HL-60 (cell line): ENCODE data around the gene MEF2A.
A peak's percentile ranks its signal among the peaks of the same experiment; 100 is the strongest.
"Not testable (repeated sequence)": the region's sequence is repeated elsewhere in the genome, so short reads cannot be mapped to it uniquely, and the experiment has no call there.

Source experiments
- DNase-seq, 2 experiments: peaks; one replicate each; pipeline ENCODE4 v3.0.0-alpha.2; 2010 to 2020; ENCODE audit warnings: low read depth in 1 of 2, low spot score in 1 of 2
- H3K27ac ChIP-seq: fragments of 250-450 bp; sonication (Bioruptor Pico); replicated peaks from 2 replicates; pipeline ENCODE4 v1.5.1; 2020; ENCODE audit warnings: mild to moderate bottlenecking, moderate library complexity
- H3K27me3 ChIP-seq: fragments of 250-450 bp; sonication (Bioruptor Pico); 2 replicates; pipeline ENCODE4 v1.5.1; 2021; ENCODE audit warnings: mild to moderate bottlenecking, moderate library complexity; ENCODE audit not compliant: insufficient read depth, poor library complexity, severe bottlenecking
- H3K4me3 ChIP-seq: replicated peaks from 2 replicates; pipeline ENCODE4 v1.5.1; 2011; ENCODE audit warnings: mild to moderate bottlenecking, control low read depth, low read length; ENCODE audit not compliant: insufficient read depth
- CTCF ChIP-seq: IDR thresholded peaks from one replicate; pipeline ENCODE4 v1.5.1; 2011; ENCODE audit warnings: low read length, control low read depth, inconsistent platforms; ENCODE audit not compliant: insufficient read depth
- GABPA ChIP-seq: IDR thresholded peaks from 2 replicates; pipeline ENCODE4 v1.6.1; 2012; ENCODE audit warnings: low read depth
- POLR2AphosphoS5 ChIP-seq: IDR thresholded peaks from 2 replicates; pipeline ENCODE4 v1.6.1; 2012; ENCODE audit warnings: low read depth
- REST ChIP-seq: IDR thresholded peaks from 2 replicates; pipeline ENCODE4 v1.6.1; 2012; ENCODE audit warnings: low read depth; ENCODE audit not compliant: insufficient replicate concordance
- SPI1 ChIP-seq: IDR thresholded peaks from 2 replicates; pipeline ENCODE4 v1.6.1; 2012; ENCODE audit warnings: low read depth, mild to moderate bottlenecking, borderline replicate concordance
- long read RNA-seq: library from polyadenylated mRNA; unstranded; transcript quantifications from one replicate; pipeline ENCODE4 v2.0.0, GENCODE V29; 2020

Gene MEF2A
- long read RNA-seq, full-length matches to known transcripts = 29 of 66 reads
- long read RNA-seq, partial matches to known transcripts = 17 of 66 reads
- long read RNA-seq, other reads (novel, unspliced or antisense) = 20 of 66 reads

- Histone ChIP-seq H3K27ac (peak within 1 kb of the TSS; percentile 94), H3K4me3 (peak within 1 kb of the TSS; percentile 76), H3K27me3 (no peaks in the 10 kb centered on the region)
- TF ChIP-seq GABPA = peak; percentile 35; the same call in 1 of the 2 replicates
- no peak for TF ChIP-seq CTCF
- TF ChIP-seq POLR2AphosphoS5 = peak; percentile 64
- TF ChIP-seq SPI1 = no peak; the same call in 1 of the 2 replicates
- TF ChIP-seq REST = peak; percentile 21
- DNase-seq = peak; percentile 81 to 94
Observed at GRCh38 chr15:99565299-99566156, at the start of gene MEF2A. Gene MEF2A (plus strand): TSS chr15:99565984. CDS start chr15:99633120, 67,136 bp downstream.

GRCh38 chr15:99518191-99518590 lies 47.6 kb upstream of the MEF2A start:
- TF ChIP-seq SPI1 = no peak
- no peak for DNase-seq
- no peaks in the 10 kb centered on the region for H3K27me3 ChIP-seq
- no peak overlapping the region for H3K4me3 ChIP-seq
- no peak overlapping the region for H3K27ac ChIP-seq

GRCh38 chr15:99519366-99519765 lies 46.4 kb upstream of the MEF2A start:
- not testable (repeated sequence) for H3K27ac ChIP-seq, H3K27me3 ChIP-seq, H3K4me3 ChIP-seq, DNase-seq

GRCh38 chr15:99522288-99522687 lies 43.5 kb upstream of the MEF2A start:
- H3K4me3 ChIP-seq = no peak overlapping the region
- TF ChIP-seq REST = no peak
- no peak for TF ChIP-seq POLR2AphosphoS5
- no peak for TF ChIP-seq CTCF
- TF ChIP-seq SPI1 = peak; percentile 10; the same call in 1 of the 2 replicates
- H3K27ac ChIP-seq = no peak overlapping the region
- DNase-seq = no peak
- H3K27me3 ChIP-seq = no peaks in the 10 kb centered on the region

GRCh38 chr15:99526176-99526575 lies 39.6 kb upstream of the MEF2A start:
- Histone ChIP-seq H3K27me3 (no peaks in the 10 kb centered on the region), H3K27ac (no peak overlapping the region), H3K4me3 (no peak overlapping the region)
- TF ChIP-seq REST (no peak), POLR2AphosphoS5 (no peak), GABPA (no peak), SPI1 (no peak), CTCF (no peak)
- no peak for DNase-seq
